Measurements from ENCODE around the gene CRYBG1. TPM values are rescaled to one million over a fixed set of nuclear protein-coding genes. Genes with fewer than 3 reads are reported as not detected.

CRYBG1 gene
- total and polyA plus RNA-seq, 3 donors from 2014 or later, result 4.8 to 16.5 (median 7.8) TPM

DNA sequence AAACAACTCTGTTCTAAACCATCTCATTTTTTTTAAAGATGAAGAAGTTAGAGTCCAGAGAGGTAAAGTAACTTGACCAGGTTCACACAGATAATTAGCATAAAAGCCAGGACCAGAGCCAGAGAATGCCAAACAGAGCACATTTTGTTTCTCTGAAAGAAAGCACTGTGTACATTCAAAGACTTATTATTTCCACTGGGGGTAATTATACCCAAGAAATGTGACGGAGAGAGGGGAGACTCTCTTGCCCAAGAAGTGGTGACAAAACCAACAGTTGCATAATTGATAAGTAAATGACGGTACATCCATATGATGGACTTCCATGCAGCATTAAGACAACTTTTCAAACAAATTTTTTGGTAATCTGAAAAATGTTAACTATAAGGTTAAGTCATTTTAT, 157.2 kb downstream of the CRYBG1 start:
- 50 to 68% methylated on average over 2 of the region's 2 CpGs for WGBS, 2 donors
- intact Hi-C loops (cut with DNase I; ENCODE audit: low total_unique reads), result no loop called here
- Histone ChIP-seq H3K36me3 (ENCODE audit: low read depth, missing control alignments) (no peaks in the 10 kb centered on the region), H3K27me3 (no peaks in the 10 kb centered on the region), H3K4me3 (no peak overlapping the region), H3K27ac (no peak overlapping the region), H3K4me1 (no peaks in the 10 kb centered on the region), H3K9me3 (no peaks in the 10 kb centered on the region)
- TF ChIP-seq, protein P1, sequence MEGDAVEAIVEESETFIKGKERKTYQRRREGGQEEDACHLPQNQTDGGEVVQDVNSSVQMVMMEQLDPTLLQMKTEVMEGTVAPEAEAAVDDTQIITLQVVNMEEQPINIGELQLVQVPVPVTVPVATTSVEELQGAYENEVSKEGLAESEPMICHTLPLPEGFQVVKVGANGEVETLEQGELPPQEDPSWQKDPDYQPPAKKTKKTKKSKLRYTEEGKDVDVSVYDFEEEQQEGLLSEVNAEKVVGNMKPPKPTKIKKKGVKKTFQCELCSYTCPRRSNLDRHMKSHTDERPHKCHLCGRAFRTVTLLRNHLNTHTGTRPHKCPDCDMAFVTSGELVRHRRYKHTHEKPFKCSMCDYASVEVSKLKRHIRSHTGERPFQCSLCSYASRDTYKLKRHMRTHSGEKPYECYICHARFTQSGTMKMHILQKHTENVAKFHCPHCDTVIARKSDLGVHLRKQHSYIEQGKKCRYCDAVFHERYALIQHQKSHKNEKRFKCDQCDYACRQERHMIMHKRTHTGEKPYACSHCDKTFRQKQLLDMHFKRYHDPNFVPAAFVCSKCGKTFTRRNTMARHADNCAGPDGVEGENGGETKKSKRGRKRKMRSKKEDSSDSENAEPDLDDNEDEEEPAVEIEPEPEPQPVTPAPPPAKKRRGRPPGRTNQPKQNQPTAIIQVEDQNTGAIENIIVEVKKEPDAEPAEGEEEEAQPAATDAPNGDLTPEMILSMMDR (IDR thresholded peaks at IDR 0.05), result no peak
- TF ChIP-seq POLR2A (IDR thresholded peaks at IDR 0.05), result no peak
- no peak for DNase-seq

DNA sequence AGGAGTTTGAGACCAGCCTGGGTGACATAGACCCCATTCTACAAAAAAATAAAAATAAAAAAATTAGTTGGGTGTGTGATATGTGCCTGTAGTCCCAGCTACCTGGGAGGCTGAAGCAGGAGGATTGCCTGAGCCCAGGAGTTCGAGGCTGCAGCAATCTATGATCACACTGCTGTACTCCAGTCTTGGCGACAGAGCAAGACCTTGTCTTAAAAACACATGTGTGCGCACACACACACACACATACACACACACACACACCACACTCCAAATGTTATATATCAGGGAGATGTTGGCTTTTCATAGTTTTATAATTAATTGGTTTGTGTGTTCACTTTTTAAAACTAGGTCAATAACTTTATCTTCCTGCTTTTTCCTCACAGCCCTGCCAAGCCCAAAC, 158.2 kb downstream of the CRYBG1 start:
- H3K27me3 ChIP-seq, result no peaks in the 10 kb centered on the region
- no peaks in the 10 kb centered on the region for H3K4me1 ChIP-seq
- no peak for DNase-seq
- no peaks in the 10 kb centered on the region for H3K36me3 ChIP-seq (ENCODE audit: low read depth, missing control alignments)
- H3K27ac ChIP-seq, result no peak overlapping the region
- 82 to 95% methylated on average over 3 of the region's 3 CpGs for WGBS, 2 donors
- no peaks in the 10 kb centered on the region for H3K9me3 ChIP-seq
- H3K4me3 ChIP-seq, result no peak overlapping the region
- TF ChIP-seq POLR2A (IDR thresholded peaks at IDR 0.05), result no peak
- TF ChIP-seq, protein P1 (IDR thresholded peaks at IDR 0.05), result no peak
- intact Hi-C loops (cut with DNase I; ENCODE audit: low total_unique reads), result no loop called here

DNA sequence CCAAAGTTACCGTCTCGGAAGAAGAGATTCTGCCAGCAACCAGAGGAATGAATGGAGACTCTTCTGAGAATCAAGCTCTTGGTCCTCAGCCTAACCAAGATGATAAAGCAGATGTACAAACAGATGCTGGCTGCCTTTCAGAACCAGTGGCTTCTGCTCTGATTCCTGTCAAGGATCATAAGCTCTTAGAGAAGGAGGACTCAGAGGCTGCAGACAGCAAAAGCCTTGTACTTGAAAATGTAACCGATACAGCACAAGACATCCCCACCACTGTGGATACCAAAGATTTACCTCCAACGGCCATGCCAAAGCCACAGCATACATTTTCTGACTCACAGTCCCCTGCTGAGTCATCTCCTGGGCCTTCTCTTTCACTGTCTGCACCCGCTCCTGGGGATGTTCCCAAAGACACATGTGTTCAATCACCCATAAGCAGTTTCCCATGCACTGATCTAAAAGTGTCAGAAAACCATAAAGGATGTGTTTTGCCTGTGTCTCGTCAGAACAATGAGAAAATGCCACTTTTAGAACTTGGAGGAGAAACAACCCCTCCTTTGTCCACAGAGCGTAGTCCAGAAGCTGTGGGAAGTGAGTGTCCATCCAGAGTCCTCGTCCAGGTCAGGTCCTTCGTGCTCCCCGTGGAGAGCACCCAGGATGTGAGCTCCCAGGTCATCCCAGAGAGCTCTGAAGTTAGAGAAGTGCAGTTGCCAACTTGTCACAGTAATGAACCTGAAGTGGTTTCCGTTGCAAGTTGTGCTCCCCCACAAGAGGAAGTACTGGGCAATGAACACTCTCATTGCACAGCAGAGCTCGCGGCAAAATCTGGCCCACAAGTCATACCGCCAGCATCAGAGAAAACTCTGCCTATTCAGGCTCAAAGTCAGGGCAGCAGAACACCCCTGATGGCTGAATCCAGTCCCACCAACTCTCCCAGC, 159.2 kb downstream of the CRYBG1 start:
- Histone ChIP-seq H3K4me3 (no peak overlapping the region), H3K36me3 (ENCODE audit: low read depth, missing control alignments) (no peaks in the 10 kb centered on the region), H3K27ac (no peak overlapping the region), H3K27me3 (no peaks in the 10 kb centered on the region), H3K9me3 (no peaks in the 10 kb centered on the region), H3K4me1 (no peaks in the 10 kb centered on the region)
- DNase-seq, result no peak
- 75 to 80% methylated on average over 11 to 14 of the region's 14 CpGs for WGBS, 2 donors
- intact Hi-C loops (cut with DNase I; ENCODE audit: low total_unique reads), result no loop called here
- TF ChIP-seq, protein P1 (IDR thresholded peaks at IDR 0.05), result no peak
- no peak for TF ChIP-seq POLR2A (IDR thresholded peaks at IDR 0.05)

DNA sequence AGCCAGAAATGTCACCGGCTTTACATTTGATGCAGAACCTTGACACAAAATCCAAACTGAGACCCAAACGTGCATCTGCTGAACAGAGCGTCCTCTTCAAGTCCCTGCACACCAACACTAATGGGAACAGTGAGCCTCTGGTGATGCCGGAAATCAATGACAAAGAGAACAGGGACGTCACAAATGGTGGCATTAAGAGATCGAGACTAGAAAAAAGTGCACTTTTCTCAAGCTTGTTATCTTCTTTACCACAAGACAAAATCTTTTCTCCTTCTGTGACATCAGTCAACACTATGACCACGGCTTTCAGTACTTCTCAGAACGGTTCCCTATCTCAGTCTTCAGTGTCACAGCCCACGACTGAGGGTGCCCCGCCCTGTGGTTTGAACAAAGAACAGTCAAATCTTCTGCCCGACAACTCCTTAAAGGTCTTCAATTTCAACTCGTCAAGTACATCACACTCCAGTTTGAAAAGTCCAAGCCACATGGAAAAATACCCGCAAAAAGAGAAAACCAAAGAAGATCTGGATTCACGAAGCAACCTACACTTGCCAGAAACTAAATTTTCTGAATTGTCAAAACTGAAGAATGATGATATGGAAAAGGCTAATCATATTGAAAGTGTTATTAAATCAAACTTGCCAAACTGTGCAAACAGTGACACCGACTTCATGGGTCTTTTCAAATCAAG, 160.3 kb downstream of the CRYBG1 start:
- Histone ChIP-seq H3K36me3 (ENCODE audit: low read depth, missing control alignments) (no peaks in the 10 kb centered on the region), H3K27me3 (no peaks in the 10 kb centered on the region), H3K9me3 (no peaks in the 10 kb centered on the region), H3K4me3 (no peak overlapping the region), H3K27ac (no peak overlapping the region), H3K4me1 (no peaks in the 10 kb centered on the region)
- TF ChIP-seq, protein P1 (IDR thresholded peaks at IDR 0.05), result no peak
- no peak for TF ChIP-seq POLR2A (IDR thresholded peaks at IDR 0.05)
- WGBS, 2 donors, result 83 to 88% methylated on average over 15 of the region's 15 CpGs
- intact Hi-C loops (cut with DNase I; ENCODE audit: low total_unique reads), result no loop called here
- DNase-seq, result no peak
